Measurements from ENCODE around the gene SCART1.
"Not testable (repeated sequence)": the region's sequence is repeated elsewhere in the genome, so short reads cannot be mapped to it uniquely, and the experiment has no call there.

Gene SCART1

GRCh38 chr10:133440633-133441285, 13.0 kb upstream of the SCART1 start:
- H3K4me1 Mint-ChIP-seq: peaks cover 24% of the 10 kb centered on the region
- DNase-seq (ENCODE audit: low spot score in 2 of 2) (no peak), ATAC-seq (replicated peaks; ENCODE audit: extremely low read depth, poor library complexity, severe bottlenecking) (no peak)
- peaks cover 15% of the 10 kb centered on the region for H3K27me3 Mint-ChIP-seq
- H3K9me3 Mint-ChIP-seq: no peaks in the 10 kb centered on the region
- H3K4me3 Mint-ChIP-seq: no peak overlapping the region
- no peak overlapping the region for H3K27ac Mint-ChIP-seq (ENCODE audit: low read depth)
- peaks cover 2% of the 10 kb centered on the region for H3K36me3 Mint-ChIP-seq (ENCODE audit: insufficient read depth)

- H3K9me3 Mint-ChIP-seq; ATAC-seq (replicated peaks; ENCODE audit: extremely low read depth, poor library complexity, severe bottlenecking); DNase-seq (ENCODE audit: low spot score in 2 of 2); H3K4me3 Mint-ChIP-seq; H3K27ac Mint-ChIP-seq (ENCODE audit: low read depth); H3K36me3 Mint-ChIP-seq (ENCODE audit: insufficient read depth): not testable (repeated sequence)
- Mint-ChIP-seq H3K4me1 (peaks cover 24% of the 10 kb centered on the region), H3K27me3 (peaks cover 13% of the 10 kb centered on the region)
Measured at GRCh38 chr10:133441356-133441755, 12.4 kb upstream of the SCART1 start.

GRCh38 chr10:133441780-133442179, 12.0 kb upstream of the SCART1 start:
- Mint-ChIP-seq H3K36me3 (ENCODE audit: insufficient read depth) (peaks cover 2% of the 10 kb centered on the region), H3K4me3 (no peak overlapping the region), H3K4me1 (peaks cover 26% of the 10 kb centered on the region), H3K27ac (ENCODE audit: low read depth) (no peak overlapping the region), H3K9me3 (peaks cover 3% of the 10 kb centered on the region), H3K27me3 (peaks cover 12% of the 10 kb centered on the region)
- no peak for ATAC-seq (replicated peaks; ENCODE audit: extremely low read depth, poor library complexity, severe bottlenecking)
- DNase-seq (ENCODE audit: low spot score in 2 of 2): no peak

GRCh38 chr10:133442191-133442966, 11.4 kb upstream of the SCART1 start:
- H3K4me1 Mint-ChIP-seq: peaks cover 29% of the 10 kb centered on the region
- DNase-seq (ENCODE audit: low spot score in 2 of 2) (peak in 1 of 2 donors; percentile 12), ATAC-seq (replicated peaks; ENCODE audit: extremely low read depth, poor library complexity, severe bottlenecking) (peak; percentile 28)
- H3K9me3 Mint-ChIP-seq: peaks cover 8% of the 10 kb centered on the region
- H3K4me3 Mint-ChIP-seq: peak overlapping the region; percentile 44
- peaks cover 2% of the 10 kb centered on the region for H3K36me3 Mint-ChIP-seq (ENCODE audit: insufficient read depth)
- H3K27ac Mint-ChIP-seq (ENCODE audit: low read depth): peak overlapping the region; percentile 78
- peaks cover 12% of the 10 kb centered on the region for H3K27me3 Mint-ChIP-seq

GRCh38 chr10:133442967-133443924, 10.5 kb upstream of the SCART1 start:
- peaks cover 15% of the 10 kb centered on the region for H3K27me3 Mint-ChIP-seq
- peak overlapping the region; percentile 78 for H3K27ac Mint-ChIP-seq (ENCODE audit: low read depth)
- DNase-seq (ENCODE audit: low spot score in 2 of 2): no peak
- peaks cover 2% of the 10 kb centered on the region for H3K36me3 Mint-ChIP-seq (ENCODE audit: insufficient read depth)
- H3K4me3 Mint-ChIP-seq: peak overlapping the region; percentile 44
- H3K9me3 Mint-ChIP-seq: peaks cover 13% of the 10 kb centered on the region
- H3K4me1 Mint-ChIP-seq: peaks cover 29% of the 10 kb centered on the region
- no peak for ATAC-seq (replicated peaks; ENCODE audit: extremely low read depth, poor library complexity, severe bottlenecking)

GRCh38 chr10:133444342-133445267, 9.1 kb upstream of the SCART1 start:
- H3K4me3 Mint-ChIP-seq: no peak overlapping the region
- no peak for ATAC-seq (replicated peaks; ENCODE audit: extremely low read depth, poor library complexity, severe bottlenecking)
- no peak for DNase-seq (ENCODE audit: low spot score in 2 of 2)
- peaks cover 2% of the 10 kb centered on the region for H3K36me3 Mint-ChIP-seq (ENCODE audit: insufficient read depth)
- peaks cover 18% of the 10 kb centered on the region for H3K9me3 Mint-ChIP-seq
- no peak overlapping the region for H3K27ac Mint-ChIP-seq (ENCODE audit: low read depth)
- peaks cover 15% of the 10 kb centered on the region for H3K27me3 Mint-ChIP-seq
- H3K4me1 Mint-ChIP-seq: peaks cover 22% of the 10 kb centered on the region

GRCh38 chr10:133445268-133445732, 8.4 kb upstream of the SCART1 start:
- no peak overlapping the region for H3K4me3 Mint-ChIP-seq
- no peak for ATAC-seq (replicated peaks; ENCODE audit: extremely low read depth, poor library complexity, severe bottlenecking)
- peaks cover 2% of the 10 kb centered on the region for H3K36me3 Mint-ChIP-seq (ENCODE audit: insufficient read depth)
- H3K4me1 Mint-ChIP-seq: peaks cover 22% of the 10 kb centered on the region
- no peak overlapping the region for H3K27ac Mint-ChIP-seq (ENCODE audit: low read depth)
- peaks cover 15% of the 10 kb centered on the region for H3K27me3 Mint-ChIP-seq
- DNase-seq (ENCODE audit: low spot score in 2 of 2): no peak
- peaks cover 19% of the 10 kb centered on the region for H3K9me3 Mint-ChIP-seq

DNA sequence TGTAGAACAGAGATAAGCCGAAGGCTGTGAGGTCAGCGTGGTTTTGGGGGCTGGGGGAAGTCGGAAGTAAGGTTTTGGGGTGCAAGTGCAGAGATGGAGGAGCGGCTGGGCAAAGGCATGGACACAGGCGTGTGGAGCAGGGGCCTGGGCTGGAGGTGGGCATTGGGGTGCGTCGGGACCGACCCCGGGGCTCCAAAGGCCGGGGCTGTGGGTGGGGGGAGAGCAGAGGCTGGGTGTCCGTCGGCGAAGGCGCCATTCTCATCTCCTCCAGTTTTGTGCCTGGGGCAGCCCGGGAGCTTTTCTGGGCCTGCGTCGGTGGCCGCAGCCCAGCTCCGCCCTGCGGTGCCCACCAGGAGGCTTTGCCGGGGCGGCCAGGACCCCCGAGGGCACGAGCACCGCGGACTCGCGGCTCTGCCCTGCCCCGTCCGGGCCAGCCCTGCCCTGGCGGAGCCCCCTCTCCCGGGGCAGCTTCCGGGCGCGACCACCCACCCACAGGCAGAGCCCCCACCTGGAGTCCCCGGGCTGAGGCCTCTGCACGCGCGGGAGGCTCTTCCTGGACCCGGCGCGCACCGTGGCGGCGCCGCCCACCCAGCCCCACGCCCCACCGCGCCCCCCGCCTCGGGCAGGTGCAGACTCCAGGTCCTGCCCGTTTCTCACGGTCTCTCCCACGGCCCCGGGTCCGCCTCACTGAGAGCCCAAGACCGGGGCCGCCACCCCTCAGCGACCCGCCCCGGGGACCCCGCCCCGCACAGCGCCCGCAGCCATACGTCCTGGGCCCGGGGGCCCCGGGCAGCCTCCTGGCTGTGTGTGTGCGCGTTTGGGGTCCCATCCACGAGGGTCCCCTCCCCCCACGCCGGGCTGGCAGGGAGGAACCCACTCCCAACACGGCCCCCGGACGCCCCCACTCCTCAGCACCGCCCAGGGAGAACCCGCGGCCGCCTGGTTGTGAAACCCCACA, 7.7 kb upstream of the SCART1 start:
- no peak for DNase-seq (ENCODE audit: low spot score in 2 of 2)
- H3K27ac Mint-ChIP-seq (ENCODE audit: low read depth): peak overlapping the region; percentile 6
- no peak for ATAC-seq (replicated peaks; ENCODE audit: extremely low read depth, poor library complexity, severe bottlenecking)
- peaks cover 2% of the 10 kb centered on the region for H3K36me3 Mint-ChIP-seq (ENCODE audit: insufficient read depth)
- no peak overlapping the region for H3K4me3 Mint-ChIP-seq
- H3K9me3 Mint-ChIP-seq: peaks cover 19% of the 10 kb centered on the region
- H3K27me3 Mint-ChIP-seq: peaks cover 15% of the 10 kb centered on the region
- peaks cover 22% of the 10 kb centered on the region for H3K4me1 Mint-ChIP-seq

DNA sequence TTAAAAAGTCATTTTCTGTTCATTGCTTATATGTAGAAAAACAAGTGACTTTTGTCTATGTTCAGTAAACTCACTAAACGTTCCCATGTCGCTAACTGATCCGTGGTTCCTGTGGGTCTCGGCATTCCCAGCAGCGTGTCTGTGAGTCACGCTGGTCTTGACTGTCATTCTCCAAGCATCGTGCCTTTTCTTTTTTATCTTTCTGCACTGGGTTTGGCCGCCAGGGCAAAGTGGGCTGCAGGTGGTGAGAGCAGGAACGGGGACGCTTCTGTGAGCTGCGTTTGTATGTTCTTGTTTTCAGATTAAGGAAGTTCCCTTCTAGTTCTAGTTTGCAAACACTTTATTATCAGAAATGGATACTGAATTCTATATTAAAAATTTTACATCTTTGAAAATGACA, 6.8 kb upstream of the SCART1 start:
- peaks cover 15% of the 10 kb centered on the region for H3K27me3 Mint-ChIP-seq

DNA sequence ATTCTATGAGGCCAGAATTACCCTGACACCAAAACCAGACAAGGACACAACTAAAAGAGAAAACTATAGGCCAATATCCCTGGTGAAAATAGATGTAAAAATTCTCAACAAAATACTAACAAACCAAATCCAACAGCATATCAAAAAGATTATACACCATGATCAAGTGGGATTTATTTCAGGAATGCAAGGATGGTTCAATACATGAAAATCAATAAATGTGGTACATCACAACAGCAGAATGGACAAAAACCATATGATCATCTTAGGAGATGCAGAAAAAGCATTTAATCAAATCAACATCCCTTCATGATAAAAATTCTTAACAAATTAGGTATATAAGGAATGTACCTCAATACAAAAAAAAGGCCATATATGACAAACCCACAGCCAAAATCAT, 5.6 kb upstream of the SCART1 start:
- no peak for DNase-seq (ENCODE audit: low spot score in 2 of 2)
- Mint-ChIP-seq H3K27me3 (peaks cover 15% of the 10 kb centered on the region), H3K27ac (ENCODE audit: low read depth) (no peak overlapping the region), H3K36me3 (ENCODE audit: insufficient read depth) (peaks cover 2% of the 10 kb centered on the region), H3K9me3 (peaks cover 19% of the 10 kb centered on the region), H3K4me1 (peaks cover 7% of the 10 kb centered on the region), H3K4me3 (no peak overlapping the region)
- ATAC-seq (replicated peaks; ENCODE audit: extremely low read depth, poor library complexity, severe bottlenecking): no peak

More for the DNA sequence above, 6.8 kb upstream of the SCART1 start:
- no peak overlapping the region for H3K4me3 Mint-ChIP-seq
- ATAC-seq (replicated peaks; ENCODE audit: extremely low read depth, poor library complexity, severe bottlenecking): no peak
- H3K27ac Mint-ChIP-seq (ENCODE audit: low read depth): peak overlapping the region; percentile 6
- DNase-seq (ENCODE audit: low spot score in 2 of 2): no peak
- peaks cover 19% of the 10 kb centered on the region for H3K4me1 Mint-ChIP-seq
- H3K36me3 Mint-ChIP-seq (ENCODE audit: insufficient read depth): peaks cover 2% of the 10 kb centered on the region
- peaks cover 19% of the 10 kb centered on the region for H3K9me3 Mint-ChIP-seq

- Mint-ChIP-seq H3K9me3 (peaks cover 19% of the 10 kb centered on the region), H3K36me3 (ENCODE audit: insufficient read depth) (no peaks in the 10 kb centered on the region), H3K27me3 (peaks cover 15% of the 10 kb centered on the region), H3K27ac (ENCODE audit: low read depth) (no peak overlapping the region), H3K4me1 (peaks cover 5% of the 10 kb centered on the region), H3K4me3 (no peak overlapping the region)
- DNase-seq (ENCODE audit: low spot score in 2 of 2): no peak
- no peak for ATAC-seq (replicated peaks; ENCODE audit: extremely low read depth, poor library complexity, severe bottlenecking)
Measured at GRCh38 chr10:133451346-133451745, 2.4 kb upstream of the SCART1 start.
